Right lobe of liver (tissue), 6 donors: Measurements from ENCODE around the gene TMEM54. TPM values are rescaled to one million over a fixed set of nuclear protein-coding genes. Genes with fewer than 3 reads are reported as not detected.
A peak's percentile ranks its signal among the peaks of the same experiment; 100 is the strongest.

Experiments used
- ATAC-seq, 4 donors: fragments of 200-7000 bp; cut with Tn5 transposase; one replicate each; pipeline ENCODE4 v1.9.1; 2020; ENCODE audit warnings: mild to moderate bottlenecking in 4 of 4, moderate library complexity in 4 of 4
- DNase-seq, 3 donors: peaks; one replicate each; pipeline ENCODE4 v3.0.0-alpha.2; 2020
- H3K27ac ChIP-seq, 3 donors: fragments of 200-600 bp; one replicate each; pipeline ENCODE4 v1.8.0; 2022
- H3K27me3 ChIP-seq, 2 donors: fragments of 200-600 bp; one replicate each; pipeline ENCODE4 v1.8.0; 2022
- H3K36me3 ChIP-seq, 4 donors: fragments of 200-600 bp; sonication (generic) in 1 of 4; one replicate each; pipeline versions ENCODE4 v1.5.1 to v1.8.0; 2017 to 2022; ENCODE audit warnings: control low read depth in 1 of 4
- H3K4me1 ChIP-seq, 4 donors: fragments of 200-600 bp; sonication (generic) in 1 of 4; one replicate each; pipeline versions ENCODE4 v1.5.1 to v1.8.0; 2017 to 2022; ENCODE audit warnings: control low read depth in 1 of 4
- H3K4me3 ChIP-seq, 3 donors: fragments of 200-600 bp; one replicate each; pipeline ENCODE4 v1.8.0; 2022
- H3K9me3 ChIP-seq, 4 donors: fragments of 200-600 bp; sonication (generic) in 1 of 4; one replicate each; pipeline versions ENCODE4 v1.5.1 to v1.8.0; 2017 to 2022; ENCODE audit warnings: control low read depth in 1 of 4
- POLR2A ChIP-seq: fragments of 450-650 bp; IDR thresholded peaks from one replicate; pipeline ENCODE4 v1.6.1; 2017; ENCODE audit warnings: antibody characterized with exemption, mild to moderate bottlenecking
- WGBS: methylation state at CpG from one replicate; pipeline ENCODE4 v1.1.6; 2018; ENCODE audit warnings: low coverage, low lambda C conversion rate; ENCODE audit not compliant: insufficient coverage; ENCODE audit errors: missing lambda C conversion rate; 5-methylcytosine and 5-hydroxymethylcytosine counted together
- intact Hi-C, 2 donors: fragments of 100-400 bp; cut with DNase I; formaldehyde crosslinking; loops; one replicate each; pipeline versions ENCODE4 v1.11.2 to v1.14.1; 2022
- total RNA-seq, 6 experiments: library from RNA; depleted of rRNA in 2 of 6; stranded (reverse); fragments of >200 nt in 2 of 6; fragmentation: NEBNext Ultra II Directional in 3 of 6; extraction: Animal tissue kit (Norgen Biotek cat#: 25700) in 3 of 6; gene quantifications; one replicate each; pipeline versions ENCODE4 v1.1.0 to v1.2.4, GENCODE V29; 2016 to 2023
- TF ChIP-seq, protein P1 (sequence below), 4 donors: fragments of 200-600 bp in 3 of 4; fragments of 450-650 bp in 1 of 4; IDR thresholded peaks; one replicate each; pipeline versions ENCODE4 v1.5.1 to v1.8.0; 2016 to 2022; ENCODE audit warnings: antibody characterized with exemption in 4 of 4, mild to moderate bottlenecking in 2 of 4
- donor health status: DM: no; HTN: yes; CAD: no.
- donor health status: DM: no; HTN: no; CAD: no.
- donor health status: DM: no; HTN: no; CAD: no.
- donor health status: DM: no; HTN: yes; CAD: no.
- donor health status: DM: no; HTN: yes; CAD: no.

Gene TMEM54
- total RNA-seq, 6 experiments from 2014 or later: 3.9 to 14.4 (median 9.0) TPM

DNA sequence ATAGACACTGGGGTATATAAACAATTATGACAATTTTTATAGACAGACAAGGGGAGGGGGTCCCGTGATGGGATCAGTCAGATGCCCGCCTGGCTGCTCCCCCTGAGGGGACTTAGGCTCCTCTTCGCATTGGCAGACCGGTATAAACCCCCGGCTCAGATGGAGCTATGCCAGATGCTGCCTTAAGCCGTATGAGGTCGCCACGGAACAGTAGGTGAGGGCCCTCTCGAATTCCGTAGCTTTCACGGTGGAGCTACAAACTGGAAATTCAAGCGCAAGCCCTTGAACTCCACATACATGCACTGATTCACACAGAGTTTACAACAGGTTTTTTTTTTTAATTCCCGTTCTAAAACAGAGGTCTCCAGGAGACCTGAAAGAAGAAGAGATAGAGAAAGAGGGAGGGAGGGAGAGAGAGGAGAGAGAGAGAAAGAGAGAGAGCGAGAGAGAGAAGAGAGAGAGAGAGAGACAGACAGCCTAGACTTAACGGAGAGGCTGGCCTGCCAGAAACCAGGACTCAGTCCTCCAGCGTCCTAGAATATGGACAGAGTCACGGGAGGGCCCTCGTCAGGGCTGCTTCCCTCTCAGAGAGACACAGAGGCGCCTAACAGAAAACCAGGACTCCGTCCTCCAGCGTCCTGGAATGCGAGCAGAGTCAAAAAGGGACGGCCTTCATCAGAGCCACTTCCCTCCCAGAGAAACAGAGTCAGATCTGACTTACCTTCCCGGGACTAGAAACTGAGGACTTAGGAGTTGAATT lies 24.4 kb upstream of the TMEM54 start:
- DNase-seq: no peak
- ATAC-seq: peak in 2 of 4 donors; percentile 15 to 39
- WGBS: 35% methylated on average over 20 of the region's 24 CpGs
- no peaks in the 10 kb centered on the region for H3K27me3 ChIP-seq
- intact Hi-C loops: no loop called here
- TF ChIP-seq POLR2A: no peak
- TF ChIP-seq, protein P1, sequence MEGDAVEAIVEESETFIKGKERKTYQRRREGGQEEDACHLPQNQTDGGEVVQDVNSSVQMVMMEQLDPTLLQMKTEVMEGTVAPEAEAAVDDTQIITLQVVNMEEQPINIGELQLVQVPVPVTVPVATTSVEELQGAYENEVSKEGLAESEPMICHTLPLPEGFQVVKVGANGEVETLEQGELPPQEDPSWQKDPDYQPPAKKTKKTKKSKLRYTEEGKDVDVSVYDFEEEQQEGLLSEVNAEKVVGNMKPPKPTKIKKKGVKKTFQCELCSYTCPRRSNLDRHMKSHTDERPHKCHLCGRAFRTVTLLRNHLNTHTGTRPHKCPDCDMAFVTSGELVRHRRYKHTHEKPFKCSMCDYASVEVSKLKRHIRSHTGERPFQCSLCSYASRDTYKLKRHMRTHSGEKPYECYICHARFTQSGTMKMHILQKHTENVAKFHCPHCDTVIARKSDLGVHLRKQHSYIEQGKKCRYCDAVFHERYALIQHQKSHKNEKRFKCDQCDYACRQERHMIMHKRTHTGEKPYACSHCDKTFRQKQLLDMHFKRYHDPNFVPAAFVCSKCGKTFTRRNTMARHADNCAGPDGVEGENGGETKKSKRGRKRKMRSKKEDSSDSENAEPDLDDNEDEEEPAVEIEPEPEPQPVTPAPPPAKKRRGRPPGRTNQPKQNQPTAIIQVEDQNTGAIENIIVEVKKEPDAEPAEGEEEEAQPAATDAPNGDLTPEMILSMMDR (IDR thresholded peaks at IDR 0.05): no peak
- no peaks in the 10 kb centered on the region for H3K36me3 ChIP-seq
- peaks cover 0 to 7% (median 0%) of the 10 kb centered on the region in 4 donors for H3K4me1 ChIP-seq
- H3K4me3 ChIP-seq: no peak overlapping the region
- H3K9me3 ChIP-seq: no peaks in the 10 kb centered on the region
- no peak overlapping the region for H3K27ac ChIP-seq

DNA sequence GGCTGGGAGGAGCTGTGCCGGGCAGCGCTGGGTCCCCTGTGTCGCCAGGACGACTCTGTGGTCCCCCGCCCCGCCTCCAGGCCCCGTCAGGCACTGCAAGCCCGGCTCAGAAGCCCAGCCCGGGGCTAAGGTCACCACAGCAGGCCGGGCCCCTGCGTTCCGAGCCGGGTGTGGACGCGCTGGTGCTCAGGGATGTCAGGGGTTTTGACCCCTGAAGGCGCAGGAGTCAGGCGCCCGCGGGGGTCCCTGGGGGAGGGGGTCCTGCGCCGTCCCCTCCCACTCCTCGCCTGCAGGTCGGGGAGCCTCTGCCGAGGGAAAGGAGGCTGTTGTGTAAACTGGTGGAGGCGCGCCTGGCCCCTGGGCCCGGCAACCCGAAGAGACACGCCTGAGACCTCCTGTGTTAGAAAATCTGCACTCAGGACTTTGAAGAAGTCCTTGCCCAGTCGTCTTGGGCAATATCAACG lies 23.7 kb upstream of the TMEM54 start:
- ATAC-seq (no peak), DNase-seq (peak in 1 of 3 donors; percentile 35)
- Histone ChIP-seq H3K36me3 (no peaks in the 10 kb centered on the region), H3K27ac (no peak overlapping the region), H3K4me3 (no peak overlapping the region), H3K9me3 (no peaks in the 10 kb centered on the region), H3K27me3 (no peaks in the 10 kb centered on the region), H3K4me1 (peaks cover 0 to 7% (median 0%) of the 10 kb centered on the region in 4 donors)
- intact Hi-C loops: no loop called here
- TF ChIP-seq POLR2A: no peak
- TF ChIP-seq, protein P1 (IDR thresholded peaks at IDR 0.05): no peak
- 8% methylated on average over 4 of the region's 31 CpGs for WGBS

DNA sequence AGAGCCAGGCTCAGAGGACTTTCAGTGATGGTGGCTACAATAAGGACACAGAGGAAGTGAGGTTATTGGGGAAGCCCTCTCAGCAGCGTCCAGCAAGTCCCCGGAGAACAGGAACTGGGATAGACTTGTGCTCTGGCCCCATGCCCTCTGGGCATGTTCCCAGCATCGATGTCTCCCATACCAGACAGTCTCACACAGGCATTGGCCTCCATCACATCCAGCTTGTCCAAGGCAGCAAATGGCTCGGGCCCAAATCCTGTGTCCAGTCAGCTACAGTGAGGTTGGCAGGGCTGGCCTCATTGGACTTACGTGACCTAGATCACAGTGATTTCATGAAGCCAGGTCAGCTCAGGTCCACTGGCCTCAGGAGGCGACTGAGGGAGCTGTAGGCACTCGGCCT lies 19.6 kb upstream of the TMEM54 start:
- DNase-seq (peak; percentile 93 to 98 (median 97)), ATAC-seq (peak; percentile 95 to 99 (median 98))
- H3K9me3 ChIP-seq: no peaks in the 10 kb centered on the region
- peak overlapping the region in 1 of 3 donors; percentile 10 for H3K27ac ChIP-seq
- intact Hi-C loops: no loop called here
- WGBS: 10% methylated on average over 2 of the region's 7 CpGs
- no peaks in the 10 kb centered on the region for H3K27me3 ChIP-seq
- no peaks in the 10 kb centered on the region for H3K36me3 ChIP-seq
- H3K4me3 ChIP-seq: no peak overlapping the region
- H3K4me1 ChIP-seq: peaks cover 0 to 7% (median 0%) of the 10 kb centered on the region in 4 donors
- TF ChIP-seq, protein P1 (IDR thresholded peaks at IDR 0.05): no peak
- no peak for TF ChIP-seq POLR2A

DNA sequence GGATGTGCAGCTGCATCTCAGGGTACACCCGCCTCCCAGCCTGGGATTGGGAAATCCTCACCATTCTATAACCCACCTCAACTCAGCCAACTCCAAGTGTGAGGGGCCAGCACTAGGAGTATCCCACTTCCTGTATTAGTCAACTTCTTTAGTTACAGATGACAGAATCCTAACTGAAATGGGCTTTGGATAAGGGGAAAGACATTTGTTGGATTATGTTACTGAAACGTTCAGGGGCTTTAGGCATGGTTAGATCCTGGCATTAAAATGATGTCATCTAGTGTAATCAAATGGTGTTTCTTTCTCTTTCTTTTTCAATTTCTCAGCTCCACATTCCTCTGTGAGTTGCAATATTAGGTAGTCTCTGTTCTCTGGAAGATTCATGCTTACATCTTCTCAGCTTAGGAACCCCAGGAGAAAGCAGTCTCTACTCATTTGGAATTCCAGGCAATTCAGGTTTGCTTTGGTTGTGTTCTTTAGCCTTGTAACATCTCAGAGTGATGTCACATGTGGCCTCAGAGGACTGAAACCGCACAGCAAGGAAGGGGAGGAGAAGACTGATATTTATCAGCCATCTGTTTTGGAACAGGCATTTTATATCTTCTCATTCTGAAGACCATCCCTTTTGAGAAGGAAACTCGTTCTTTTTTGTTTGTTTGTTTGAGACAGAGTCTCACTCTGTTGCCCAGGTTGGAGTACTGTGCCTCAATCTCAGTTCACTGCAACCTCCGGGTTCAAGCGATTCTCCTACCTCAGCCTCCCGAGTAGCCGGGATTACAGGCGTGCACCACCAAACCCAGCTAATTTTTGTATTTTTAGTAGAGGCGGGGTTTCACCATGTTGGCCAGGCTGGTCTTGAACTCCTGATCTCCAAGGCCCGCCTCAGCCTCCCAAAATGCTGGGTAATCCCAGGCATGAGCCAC lies 18.9 kb upstream of the TMEM54 start:
- ATAC-seq: peak in 1 of 4 donors; percentile 38

More for the DNA sequence above, 18.9 kb upstream of the TMEM54 start:
- Histone ChIP-seq H3K9me3 (no peaks in the 10 kb centered on the region), H3K27me3 (no peaks in the 10 kb centered on the region), H3K4me3 (no peak overlapping the region), H3K4me1 (peaks cover 0 to 7% (median 0%) of the 10 kb centered on the region in 4 donors), H3K27ac (no peak overlapping the region), H3K36me3 (no peaks in the 10 kb centered on the region)
- DNase-seq: no peak
- no peak for TF ChIP-seq POLR2A
- TF ChIP-seq, protein P1 (IDR thresholded peaks at IDR 0.05): no peak
- 78% methylated on average over 11 of the region's 11 CpGs for WGBS
- intact Hi-C loops: no loop called here
